Neural cell (in vitro differentiated cells): ENCODE data around the gene DNM1L.

Experiments used
- EP300 ChIP-seq: fragments of 450-650 bp; conservative IDR thresholded peaks from 2 replicates; pipeline ENCODE4 v1.6.1; 2014; ENCODE audit warnings: antibody characterized with exemption, mild to moderate bottlenecking, moderate library complexity; ENCODE audit not compliant: poor library complexity, severe bottlenecking
- EZH2 ChIP-seq: fragments of 200-600, 300-800 bp; shearing (Covaris generic), sonication (generic); IDR thresholded peaks from 2 replicates; pipeline ENCODE4 v1.6.1; 2014; ENCODE audit warnings: antibody characterized with exemption, low read length, borderline replicate concordance, mild to moderate bottlenecking; ENCODE audit not compliant: insufficient read depth, poor library complexity, severe bottlenecking
- MXI1 ChIP-seq: fragments of 450-650 bp; conservative IDR thresholded peaks from 2 replicates; pipeline ENCODE4 v1.6.1; 2014; ENCODE audit warnings: antibody characterized with exemption, mild to moderate bottlenecking; ENCODE audit not compliant: poor library complexity, severe bottlenecking
- POLR2AphosphoS5 ChIP-seq: IDR thresholded peaks from 2 replicates; pipeline ENCODE4 v1.6.1; 2012
- RAD21 ChIP-seq: fragments of 450-650 bp; conservative IDR thresholded peaks from 2 replicates; pipeline ENCODE4 v1.6.1; 2014; ENCODE audit warnings: antibody characterized with exemption, mild to moderate bottlenecking, moderate library complexity
- REST ChIP-seq: IDR thresholded peaks from 2 replicates; pipeline ENCODE4 v1.6.1; 2012; ENCODE audit warnings: borderline replicate concordance
- TAF1 ChIP-seq: IDR thresholded peaks from 2 replicates; pipeline ENCODE4 v1.6.1; 2012; ENCODE audit warnings: low read depth
- TF ChIP-seq, protein P1 (sequence below): fragments of 450-650 bp; IDR thresholded peaks from 2 replicates; pipeline ENCODE4 v1.5.1; 2014; ENCODE audit warnings: antibody characterized with exemption, mild to moderate bottlenecking, moderate library complexity; ENCODE audit not compliant: poor library complexity, severe bottlenecking

DNA sequence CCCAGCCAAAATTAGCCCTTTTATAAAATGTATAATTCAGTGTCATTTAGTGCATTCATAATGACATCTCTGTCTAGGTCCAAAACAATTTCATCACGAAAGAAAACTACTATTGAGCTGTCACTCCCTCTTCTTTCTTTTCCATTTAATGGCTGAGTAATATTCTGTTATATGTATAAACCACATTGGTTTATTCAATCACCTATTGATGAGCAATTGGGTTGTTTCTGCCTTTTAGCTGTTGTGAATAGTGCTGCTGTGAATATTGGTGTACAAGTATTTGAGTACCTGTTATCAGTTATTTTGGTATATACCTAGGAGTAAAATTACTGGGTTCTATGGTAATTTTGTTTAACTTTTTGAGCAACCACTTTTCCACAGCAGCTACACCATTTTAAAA lies 7.2 kb downstream of the DNM1L start:
- TF ChIP-seq EP300, result no peak
- TF ChIP-seq, protein P1, sequence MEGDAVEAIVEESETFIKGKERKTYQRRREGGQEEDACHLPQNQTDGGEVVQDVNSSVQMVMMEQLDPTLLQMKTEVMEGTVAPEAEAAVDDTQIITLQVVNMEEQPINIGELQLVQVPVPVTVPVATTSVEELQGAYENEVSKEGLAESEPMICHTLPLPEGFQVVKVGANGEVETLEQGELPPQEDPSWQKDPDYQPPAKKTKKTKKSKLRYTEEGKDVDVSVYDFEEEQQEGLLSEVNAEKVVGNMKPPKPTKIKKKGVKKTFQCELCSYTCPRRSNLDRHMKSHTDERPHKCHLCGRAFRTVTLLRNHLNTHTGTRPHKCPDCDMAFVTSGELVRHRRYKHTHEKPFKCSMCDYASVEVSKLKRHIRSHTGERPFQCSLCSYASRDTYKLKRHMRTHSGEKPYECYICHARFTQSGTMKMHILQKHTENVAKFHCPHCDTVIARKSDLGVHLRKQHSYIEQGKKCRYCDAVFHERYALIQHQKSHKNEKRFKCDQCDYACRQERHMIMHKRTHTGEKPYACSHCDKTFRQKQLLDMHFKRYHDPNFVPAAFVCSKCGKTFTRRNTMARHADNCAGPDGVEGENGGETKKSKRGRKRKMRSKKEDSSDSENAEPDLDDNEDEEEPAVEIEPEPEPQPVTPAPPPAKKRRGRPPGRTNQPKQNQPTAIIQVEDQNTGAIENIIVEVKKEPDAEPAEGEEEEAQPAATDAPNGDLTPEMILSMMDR, result no peak
- TF ChIP-seq REST, result no peak
- TF ChIP-seq EZH2, result no peak
- no peak for TF ChIP-seq TAF1
- TF ChIP-seq POLR2AphosphoS5, result no peak
- no peak for TF ChIP-seq MXI1
- no peak for TF ChIP-seq RAD21
